ENCODE measurements around the gene JAKMIP3. TPM values are rescaled to one million over a fixed set of nuclear protein-coding genes. Genes with fewer than 3 reads are reported as not detected.

The JAKMIP3 gene
- polyA plus RNA-seq, 2 donors: 0.09 to 0.12 TPM

DNA sequence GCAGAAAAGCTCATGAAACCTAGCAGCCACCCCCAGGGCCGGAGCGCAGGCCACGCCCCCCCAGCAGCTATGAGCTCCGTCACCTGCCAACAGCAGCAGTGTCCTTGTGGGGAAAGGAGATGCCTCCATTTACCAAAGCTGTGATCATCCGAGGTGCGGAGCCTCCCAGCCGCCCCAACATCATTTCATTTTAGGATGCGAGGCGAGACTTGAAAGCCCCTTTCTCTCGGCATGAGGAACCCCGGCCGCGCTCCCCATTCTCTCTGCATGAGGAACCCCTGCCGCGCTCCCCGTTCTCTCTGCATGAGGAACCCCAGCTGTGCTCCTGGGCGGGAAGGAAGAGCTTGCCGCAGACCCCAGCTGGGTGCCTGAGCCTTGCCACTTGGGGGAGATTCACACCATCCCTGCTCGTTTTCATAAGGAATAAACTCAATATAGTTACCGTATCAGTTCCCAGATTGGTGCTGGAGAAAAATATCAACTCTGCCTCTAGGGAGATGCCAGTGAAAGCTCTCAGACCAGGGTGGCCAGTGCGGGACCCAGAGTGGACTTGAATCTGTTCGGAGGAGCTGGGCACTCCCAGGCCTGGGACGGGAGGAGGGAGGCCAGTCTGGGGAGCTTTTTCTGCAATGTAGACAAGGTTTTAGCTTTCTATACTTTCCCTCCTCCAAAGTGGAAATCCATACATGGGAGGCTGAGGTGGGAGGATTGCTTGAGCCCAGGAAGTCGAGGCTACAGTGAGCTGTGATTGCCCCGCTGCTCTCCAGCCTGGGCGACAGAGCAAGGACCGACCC is 35.0 kb downstream of the JAKMIP3 start:
- WGBS, 2 donors: 74 to 81% methylated on average over 27 of the region's 27 CpGs
- no peak overlapping the region for H3K27ac ChIP-seq (ENCODE audit: low read depth in 2 of 2, low read length in 1 of 2)
- H3K9me3 ChIP-seq (ENCODE audit: control insufficient read depth in 2 of 2, insufficient read depth in 1 of 2, low read depth in 1 of 2, low read length in 1 of 2): peaks cover 0 to 2% of the 10 kb centered on the region in 2 donors
- no peaks in the 10 kb centered on the region for H3K27me3 ChIP-seq (ENCODE audit: control insufficient read depth in 1 of 2, insufficient read depth in 2 of 2, low read length in 2 of 2)
- H3K36me3 ChIP-seq (ENCODE audit: control insufficient read depth in 2 of 2, insufficient read depth in 2 of 2, low read length in 1 of 2): no peaks in the 10 kb centered on the region
- peaks cover 0 to 2% of the 10 kb centered on the region in 2 donors for H3K4me1 ChIP-seq (ENCODE audit: control insufficient read depth in 2 of 2, insufficient read depth in 2 of 2, low read length in 1 of 2)
- H3K4me3 ChIP-seq (ENCODE audit: low read depth in 1 of 2, low read length in 2 of 2): no peak overlapping the region

DNA sequence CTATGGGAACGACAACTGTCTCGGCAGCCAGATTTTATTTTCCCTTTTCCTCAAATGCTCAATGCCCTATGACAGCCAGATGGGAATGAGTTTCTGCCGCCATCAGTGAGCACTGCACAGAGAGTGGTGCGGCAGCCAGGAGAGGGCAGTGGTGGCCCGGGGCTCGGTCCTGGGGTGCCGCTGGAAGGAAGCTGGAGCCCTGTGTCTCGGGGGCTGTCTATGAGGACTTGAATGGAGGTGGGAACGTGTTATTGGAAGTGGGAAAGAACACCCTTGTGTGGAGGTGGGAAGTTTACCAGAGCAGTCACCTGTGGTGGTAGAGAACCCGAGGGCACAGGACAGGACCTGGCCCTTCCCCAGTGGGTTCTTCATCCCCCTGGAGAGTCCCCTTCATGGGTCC is 35.8 kb downstream of the JAKMIP3 start:
- Histone ChIP-seq H3K27ac (ENCODE audit: low read depth in 2 of 2, low read length in 1 of 2) (no peak overlapping the region), H3K4me3 (ENCODE audit: low read depth in 1 of 2, low read length in 2 of 2) (no peak overlapping the region), H3K36me3 (ENCODE audit: control insufficient read depth in 2 of 2, insufficient read depth in 2 of 2, low read length in 1 of 2) (no peaks in the 10 kb centered on the region), H3K27me3 (ENCODE audit: control insufficient read depth in 1 of 2, insufficient read depth in 2 of 2, low read length in 2 of 2) (no peaks in the 10 kb centered on the region), H3K4me1 (ENCODE audit: control insufficient read depth in 2 of 2, insufficient read depth in 2 of 2, low read length in 1 of 2) (peaks cover 0 to 2% of the 10 kb centered on the region in 2 donors), H3K9me3 (ENCODE audit: control insufficient read depth in 2 of 2, insufficient read depth in 1 of 2, low read depth in 1 of 2, low read length in 1 of 2) (peaks cover 0 to 2% of the 10 kb centered on the region in 2 donors)
- 54 to 62% methylated on average over 10 of the region's 10 CpGs for WGBS, 2 donors

DNA sequence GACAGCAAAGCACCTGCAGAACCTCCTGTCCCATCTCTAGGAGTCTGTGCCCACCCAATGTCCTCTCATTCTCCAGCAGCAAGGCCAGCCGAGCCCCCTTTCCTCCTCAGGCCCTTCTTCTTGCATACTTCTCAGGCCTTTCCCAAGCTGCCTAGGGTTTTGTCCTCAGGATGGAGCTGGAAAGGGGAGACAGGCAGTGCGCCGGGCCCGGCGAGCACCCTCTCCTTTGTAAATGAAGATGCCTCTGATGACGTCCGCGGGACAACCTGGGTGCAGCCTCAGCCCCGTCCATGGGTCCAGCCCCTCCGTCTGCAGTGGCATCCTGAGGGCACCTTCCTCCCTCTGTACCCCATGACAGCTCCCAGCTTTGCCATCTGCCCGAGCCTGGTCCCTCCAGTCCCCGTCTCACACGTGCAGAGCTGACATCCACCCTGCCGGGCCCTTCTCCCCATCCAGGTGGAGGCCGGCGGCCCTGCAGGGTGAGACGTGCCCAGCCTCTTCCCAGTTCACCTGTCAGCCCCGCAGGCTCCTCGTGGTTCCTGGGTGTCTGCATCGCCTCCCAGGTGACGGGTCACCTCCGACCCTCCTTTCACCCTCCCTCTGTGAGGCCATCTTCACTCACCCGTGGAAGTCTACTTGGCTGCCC is 36.4 kb downstream of the JAKMIP3 start:
- Histone ChIP-seq H3K27ac (ENCODE audit: low read depth in 2 of 2, low read length in 1 of 2) (no peak overlapping the region), H3K4me1 (ENCODE audit: control insufficient read depth in 2 of 2, insufficient read depth in 2 of 2, low read length in 1 of 2) (no peaks in the 10 kb centered on the region), H3K4me3 (ENCODE audit: low read depth in 1 of 2, low read length in 2 of 2) (no peak overlapping the region), H3K36me3 (ENCODE audit: control insufficient read depth in 2 of 2, insufficient read depth in 2 of 2, low read length in 1 of 2) (no peaks in the 10 kb centered on the region), H3K27me3 (ENCODE audit: control insufficient read depth in 1 of 2, insufficient read depth in 2 of 2, low read length in 2 of 2) (no peaks in the 10 kb centered on the region), H3K9me3 (ENCODE audit: control insufficient read depth in 2 of 2, insufficient read depth in 1 of 2, low read depth in 1 of 2, low read length in 1 of 2) (peaks cover 0 to under 1% of the 10 kb centered on the region in 2 donors)
- WGBS, 2 donors: 75 to 84% methylated on average over 23 of the region's 23 CpGs

DNA sequence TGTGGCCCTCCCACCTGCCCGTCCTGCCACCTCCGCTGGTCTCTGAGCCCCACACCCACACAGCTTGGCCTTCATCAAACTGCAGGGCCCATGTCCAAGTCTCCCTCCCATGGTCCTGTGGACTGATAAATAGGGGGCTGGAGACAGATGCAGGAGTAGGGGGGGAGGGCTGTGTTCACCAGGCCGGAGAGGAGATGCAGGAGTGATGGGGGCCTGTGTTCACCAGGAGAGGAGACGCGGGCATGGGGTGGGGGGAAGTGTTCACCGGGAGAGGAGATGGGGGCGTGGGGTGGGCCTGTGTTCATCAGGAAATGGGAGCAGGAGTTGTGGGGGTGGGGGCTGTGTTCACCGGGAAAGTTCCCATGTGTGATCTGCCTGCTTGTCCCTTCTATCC is 37.0 kb downstream of the JAKMIP3 start:
- WGBS, 2 donors: 78 to 85% methylated on average over 7 to 8 of the region's 8 CpGs
- no peak overlapping the region for H3K27ac ChIP-seq (ENCODE audit: low read depth in 2 of 2, low read length in 1 of 2)

DNA sequence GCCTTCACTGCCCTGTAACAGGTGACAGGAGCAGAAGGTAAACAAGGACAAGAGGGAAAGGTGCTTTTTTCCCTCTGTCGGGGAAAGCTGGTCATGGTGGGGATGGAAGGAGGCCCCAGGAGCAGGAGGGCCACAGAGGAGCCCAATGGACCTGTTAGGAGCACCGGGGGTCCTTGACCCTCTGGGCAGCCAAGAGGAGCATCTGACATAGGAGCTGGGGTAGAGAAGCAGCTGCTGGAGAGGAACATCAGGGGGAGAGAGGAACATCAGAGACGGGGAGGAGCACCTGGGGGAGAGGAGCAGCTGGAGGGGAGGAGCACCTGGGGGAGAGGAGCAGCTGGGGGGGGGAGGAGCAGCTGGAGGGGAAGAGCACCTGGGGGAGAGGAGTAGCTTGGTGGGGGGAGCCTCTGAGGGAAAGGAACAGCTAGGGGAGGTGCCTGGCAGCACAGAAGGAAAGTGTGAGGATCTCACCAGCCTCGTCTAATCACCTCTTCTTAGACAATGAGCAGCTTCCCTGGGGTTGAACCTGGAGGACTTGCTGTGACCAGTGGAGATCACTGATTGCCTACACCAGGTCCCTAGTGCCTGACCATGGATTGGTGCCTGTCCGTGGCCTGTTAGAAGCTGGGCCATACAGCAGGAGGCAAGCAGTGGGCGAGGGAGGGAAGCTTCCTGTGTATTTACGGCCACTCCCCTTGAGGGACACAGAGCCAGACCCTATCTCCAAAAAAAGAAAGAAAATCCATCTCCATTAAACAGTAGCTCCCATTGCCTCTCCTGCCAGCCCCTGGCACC is 37.6 kb downstream of the JAKMIP3 start:
- Histone ChIP-seq H3K9me3 (ENCODE audit: control insufficient read depth in 2 of 2, insufficient read depth in 1 of 2, low read depth in 1 of 2, low read length in 1 of 2) (no peaks in the 10 kb centered on the region), H3K27ac (ENCODE audit: low read depth in 2 of 2, low read length in 1 of 2) (no peak overlapping the region), H3K4me3 (ENCODE audit: low read depth in 1 of 2, low read length in 2 of 2) (no peak overlapping the region), H3K4me1 (ENCODE audit: control insufficient read depth in 2 of 2, insufficient read depth in 2 of 2, low read length in 1 of 2) (no peaks in the 10 kb centered on the region), H3K36me3 (ENCODE audit: control insufficient read depth in 2 of 2, insufficient read depth in 2 of 2, low read length in 1 of 2) (no peaks in the 10 kb centered on the region), H3K27me3 (ENCODE audit: control insufficient read depth in 1 of 2, insufficient read depth in 2 of 2, low read length in 2 of 2) (no peaks in the 10 kb centered on the region)
- WGBS, 2 donors: 62 to 74% methylated on average over 7 of the region's 7 CpGs

More for the DNA sequence above, 37.0 kb downstream of the JAKMIP3 start:
- Histone ChIP-seq H3K9me3 (ENCODE audit: control insufficient read depth in 2 of 2, insufficient read depth in 1 of 2, low read depth in 1 of 2, low read length in 1 of 2) (no peaks in the 10 kb centered on the region), H3K4me3 (ENCODE audit: low read depth in 1 of 2, low read length in 2 of 2) (no peak overlapping the region), H3K36me3 (ENCODE audit: control insufficient read depth in 2 of 2, insufficient read depth in 2 of 2, low read length in 1 of 2) (no peaks in the 10 kb centered on the region), H3K4me1 (ENCODE audit: control insufficient read depth in 2 of 2, insufficient read depth in 2 of 2, low read length in 1 of 2) (no peaks in the 10 kb centered on the region), H3K27me3 (ENCODE audit: control insufficient read depth in 1 of 2, insufficient read depth in 2 of 2, low read length in 2 of 2) (no peaks in the 10 kb centered on the region)

DNA sequence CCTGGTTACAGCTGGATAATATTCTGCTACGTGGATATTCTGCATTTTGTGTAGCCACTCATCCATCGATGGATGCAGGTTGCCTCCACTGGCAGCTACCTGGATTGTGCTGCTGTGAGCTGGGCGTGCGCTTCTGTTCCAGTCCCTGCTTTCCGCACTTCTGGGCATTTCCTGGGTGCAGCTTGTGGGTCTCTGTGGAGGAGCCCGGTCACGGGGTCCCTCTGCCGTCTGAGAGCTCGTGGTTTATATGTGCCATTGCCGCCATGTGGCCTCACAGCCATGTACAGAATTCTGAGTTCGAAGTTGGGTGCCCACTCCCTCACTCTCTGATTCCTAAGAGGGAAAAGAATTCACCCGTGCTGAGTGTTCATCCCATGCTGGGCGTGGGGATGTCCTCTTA is 38.3 kb downstream of the JAKMIP3 start:
- Histone ChIP-seq H3K4me1 (ENCODE audit: control insufficient read depth in 2 of 2, insufficient read depth in 2 of 2, low read length in 1 of 2) (no peaks in the 10 kb centered on the region), H3K9me3 (ENCODE audit: control insufficient read depth in 2 of 2, insufficient read depth in 1 of 2, low read depth in 1 of 2, low read length in 1 of 2) (no peaks in the 10 kb centered on the region), H3K27ac (ENCODE audit: low read depth in 2 of 2, low read length in 1 of 2) (no peak overlapping the region), H3K4me3 (ENCODE audit: low read depth in 1 of 2, low read length in 2 of 2) (no peak overlapping the region), H3K36me3 (ENCODE audit: control insufficient read depth in 2 of 2, insufficient read depth in 2 of 2, low read length in 1 of 2) (no peaks in the 10 kb centered on the region), H3K27me3 (ENCODE audit: control insufficient read depth in 1 of 2, insufficient read depth in 2 of 2, low read length in 2 of 2) (no peaks in the 10 kb centered on the region)
- WGBS, 2 donors: 80 to 86% methylated on average over 13 of the region's 13 CpGs

DNA sequence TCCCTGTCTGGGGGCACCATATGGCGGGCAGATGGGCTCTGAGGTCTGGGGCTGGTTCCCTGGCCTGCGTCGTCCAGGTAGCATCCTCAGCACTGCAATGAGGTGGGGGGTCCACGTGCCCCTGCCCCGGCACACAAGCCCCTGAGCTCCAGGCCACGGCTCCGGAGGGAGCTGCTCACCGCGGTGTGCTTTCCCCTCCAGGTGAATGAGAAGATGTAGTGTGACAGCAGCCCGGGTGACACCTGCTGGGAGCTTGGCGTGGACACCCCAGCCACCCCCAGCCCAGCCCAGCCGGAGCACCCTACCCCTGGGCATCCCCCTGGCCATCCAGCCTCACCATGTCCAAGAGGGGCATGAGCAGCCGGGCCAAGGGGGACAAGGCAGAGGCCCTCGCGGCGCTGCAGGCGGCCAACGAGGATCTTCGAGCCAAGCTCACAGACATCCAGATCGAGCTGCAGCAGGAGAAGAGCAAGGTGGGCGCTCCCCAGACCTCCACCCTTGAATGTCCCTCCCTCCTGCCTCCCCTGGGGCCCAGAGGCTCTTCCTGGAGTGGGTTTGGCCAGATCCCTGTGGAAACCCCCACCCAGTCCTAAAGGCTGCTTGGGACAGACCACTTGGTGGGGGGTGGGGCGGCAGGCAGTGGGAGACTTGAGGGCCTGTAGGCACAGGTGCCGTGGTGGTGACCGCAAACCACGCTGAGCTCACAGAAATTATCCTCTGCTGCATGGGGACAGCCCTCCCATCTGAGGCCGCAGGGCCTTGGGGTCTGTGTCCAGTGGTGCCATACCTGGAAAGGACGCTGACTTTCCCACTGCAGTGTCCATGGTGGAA is 38.9 kb downstream of the JAKMIP3 start:
- Histone ChIP-seq H3K27me3 (ENCODE audit: control insufficient read depth in 1 of 2, insufficient read depth in 2 of 2, low read length in 2 of 2) (no peaks in the 10 kb centered on the region), H3K4me3 (ENCODE audit: low read depth in 1 of 2, low read length in 2 of 2) (no peak overlapping the region), H3K9me3 (ENCODE audit: control insufficient read depth in 2 of 2, insufficient read depth in 1 of 2, low read depth in 1 of 2, low read length in 1 of 2) (no peaks in the 10 kb centered on the region), H3K4me1 (ENCODE audit: control insufficient read depth in 2 of 2, insufficient read depth in 2 of 2, low read length in 1 of 2) (no peaks in the 10 kb centered on the region), H3K36me3 (ENCODE audit: control insufficient read depth in 2 of 2, insufficient read depth in 2 of 2, low read length in 1 of 2) (no peaks in the 10 kb centered on the region), H3K27ac (ENCODE audit: low read depth in 2 of 2, low read length in 1 of 2) (no peak overlapping the region)
- 85 to 92% methylated on average over 26 to 27 of the region's 27 CpGs for WGBS, 2 donors

DNA sequence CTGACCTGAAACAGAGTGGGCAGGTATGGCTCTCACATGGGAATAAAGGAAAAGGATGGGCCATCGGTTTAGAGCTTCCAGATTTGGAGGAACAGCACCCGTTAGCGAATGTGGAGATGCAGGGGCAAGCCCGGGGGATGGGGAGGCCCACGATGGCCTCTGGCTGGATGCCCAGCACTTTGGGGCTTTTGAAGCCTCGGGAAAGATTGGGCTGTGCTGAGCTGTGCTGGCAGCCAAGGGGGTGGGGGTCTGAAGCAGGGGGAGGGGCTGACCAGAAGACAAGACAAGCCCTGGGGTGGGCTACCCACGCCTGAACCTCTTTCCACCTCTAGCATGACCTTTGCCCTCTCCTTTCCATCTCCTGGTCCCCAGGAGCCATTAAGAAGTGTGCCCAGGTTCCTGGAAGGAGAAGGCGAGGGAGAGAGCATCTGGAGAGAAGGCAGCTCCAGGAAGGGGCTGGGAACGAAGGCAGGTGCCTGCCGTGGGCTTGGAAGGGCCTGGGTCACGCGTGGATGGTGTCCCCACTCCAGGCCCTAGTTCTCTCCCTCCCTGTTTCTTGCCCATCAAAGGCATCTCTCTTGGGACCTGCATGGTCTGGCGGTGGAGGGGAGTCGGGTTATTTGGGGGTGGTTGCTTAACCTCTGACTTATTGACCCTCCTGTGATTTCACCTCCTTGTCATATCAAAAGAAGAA is 39.7 kb downstream of the JAKMIP3 start:
- Histone ChIP-seq H3K36me3 (ENCODE audit: control insufficient read depth in 2 of 2, insufficient read depth in 2 of 2, low read length in 1 of 2) (no peaks in the 10 kb centered on the region), H3K4me1 (ENCODE audit: control insufficient read depth in 2 of 2, insufficient read depth in 2 of 2, low read length in 1 of 2) (no peaks in the 10 kb centered on the region), H3K27me3 (ENCODE audit: control insufficient read depth in 1 of 2, insufficient read depth in 2 of 2, low read length in 2 of 2) (no peaks in the 10 kb centered on the region), H3K27ac (ENCODE audit: low read depth in 2 of 2, low read length in 1 of 2) (no peak overlapping the region), H3K4me3 (ENCODE audit: low read depth in 1 of 2, low read length in 2 of 2) (no peak overlapping the region), H3K9me3 (ENCODE audit: control insufficient read depth in 2 of 2, insufficient read depth in 1 of 2, low read depth in 1 of 2, low read length in 1 of 2) (no peaks in the 10 kb centered on the region)
- WGBS, 2 donors: 69 to 77% methylated on average over 14 of the region's 14 CpGs

Measured in esophagus (tissue), 2 donors.